CD4-positive, alpha-beta T cell treated with Interferon gamma for 1 hour (primary cell): ENCODE measurements around the gene GPR152.
"Not testable (repeated sequence)": the region's sequence is repeated elsewhere in the genome, so short reads cannot be mapped to it uniquely, and the experiment has no call there.

Experiments
- DNase-seq: peaks from one replicate; pipeline ENCODE4 v3.0.0-alpha.2; 2020

Gene GPR152

DNA sequence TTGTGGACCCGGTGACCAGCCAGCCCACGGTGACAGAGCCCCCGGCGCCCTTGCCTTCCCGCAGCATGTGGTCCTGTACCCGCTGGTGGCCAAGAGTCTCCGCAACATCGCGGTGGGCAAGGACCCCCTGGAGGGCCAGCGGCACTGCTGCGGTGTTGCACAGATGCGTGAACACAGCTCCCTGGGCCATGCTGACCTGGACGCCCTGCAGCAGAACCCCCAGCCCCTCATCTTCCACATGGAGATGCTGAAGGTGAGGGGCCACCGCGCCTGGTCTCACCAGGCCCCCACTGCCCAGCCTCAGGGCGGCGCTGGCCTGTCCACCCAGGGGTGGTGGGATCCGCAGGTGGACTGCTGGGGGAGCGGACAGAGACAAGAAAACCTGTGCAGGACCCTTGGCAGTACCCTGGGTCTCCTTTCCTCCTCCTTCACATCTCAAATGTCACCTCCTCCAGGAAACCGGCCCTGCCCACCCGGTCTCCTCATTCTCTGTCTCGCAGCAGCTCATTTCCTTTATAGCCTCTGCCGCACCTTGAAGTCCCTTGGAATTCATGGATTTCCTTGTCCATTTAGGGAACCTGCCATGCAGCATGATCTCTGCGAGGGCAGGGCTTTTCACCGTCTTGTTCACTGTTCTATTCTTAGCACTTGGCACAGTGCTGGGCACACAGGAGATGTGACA lies 36.8 kb upstream of the GPR152 start:
- no peak for DNase-seq

DNA sequence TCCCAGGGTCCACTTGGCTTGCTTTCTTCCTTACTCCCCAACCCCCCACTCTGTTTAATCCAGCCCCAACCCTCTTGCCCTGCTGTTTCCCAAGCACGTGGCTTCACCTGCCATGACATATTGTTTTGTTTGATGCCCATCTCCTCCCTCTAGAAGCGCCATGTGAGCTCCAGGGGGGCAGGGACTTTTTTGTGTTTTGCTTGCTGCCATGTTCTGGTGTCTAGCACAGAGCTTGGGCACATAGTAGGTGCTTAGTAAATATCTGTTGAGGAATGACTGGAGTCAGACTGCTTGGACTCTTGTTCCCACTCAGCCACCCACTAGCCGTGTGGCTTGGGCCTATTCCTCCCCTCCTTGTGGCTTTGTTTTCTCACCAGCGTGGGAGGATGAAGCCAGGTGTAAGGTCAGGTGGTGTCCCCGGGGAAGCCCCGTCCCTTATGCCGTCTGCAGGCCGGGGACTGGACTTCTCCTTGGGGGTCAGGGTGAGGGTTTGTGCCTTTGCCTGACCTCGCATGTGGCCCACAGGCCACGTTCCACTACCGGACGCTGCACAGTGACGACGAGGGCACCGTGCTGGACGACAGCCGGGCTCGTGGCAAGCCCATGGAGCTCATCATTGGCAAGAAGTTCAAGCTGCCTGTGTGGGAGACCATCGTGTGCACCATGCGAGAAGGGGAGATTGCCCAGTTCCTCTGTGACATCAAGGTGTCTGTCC lies 34.1 kb upstream of the GPR152 start:
- no peak for DNase-seq

GRCh38 chr11:67485873-67486361 lies 33.4 kb upstream of the GPR152 start:
- DNase-seq: peak; percentile 69

GRCh38 chr11:67484847-67485311 lies 32.4 kb upstream of the GPR152 start:
- DNase-seq: peak; percentile 65

DNA sequence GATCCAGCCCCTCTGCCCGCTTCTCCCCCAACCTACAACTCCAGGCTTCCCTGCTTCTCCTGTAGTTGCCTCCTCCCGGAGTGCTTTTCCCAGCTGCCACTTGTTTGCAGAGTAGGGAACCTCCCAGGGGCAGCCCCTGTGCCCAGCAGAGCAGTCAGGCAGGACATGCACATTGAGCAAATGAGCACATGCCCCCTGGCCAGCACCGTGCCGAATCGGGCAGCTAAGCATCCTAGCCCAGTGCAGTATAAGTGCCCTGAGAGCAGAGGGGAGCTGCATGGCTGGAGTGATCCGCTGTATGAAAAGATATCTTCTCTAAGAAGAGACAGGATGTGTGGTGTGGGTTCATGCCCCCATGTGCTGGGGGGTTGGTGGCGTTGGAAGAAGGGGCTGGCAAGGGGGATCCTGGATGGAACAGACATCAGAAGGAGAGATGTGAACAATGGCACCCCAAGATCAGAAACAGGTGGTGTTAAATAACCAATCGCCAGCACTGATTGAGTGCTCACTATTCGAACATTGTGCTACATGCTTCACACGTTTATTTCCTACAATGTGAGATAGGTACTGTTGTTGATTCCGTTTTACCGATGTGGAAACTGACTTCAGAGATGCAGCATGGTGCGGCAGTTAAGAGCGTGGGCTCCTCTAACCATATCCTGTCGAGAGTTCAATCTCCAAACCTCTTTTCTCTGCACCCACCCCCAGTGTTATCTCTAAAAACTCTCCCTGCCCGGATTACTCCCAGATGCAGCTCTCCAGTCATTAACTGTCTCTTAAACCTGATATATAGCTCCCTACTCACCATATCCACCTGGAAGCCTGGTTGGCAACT lies 31.5 kb upstream of the GPR152 start:
- DNase-seq: peak; percentile 32

- peak; percentile 97 for DNase-seq
Observed at GRCh38 chr11:67482827-67483798, 30.6 kb upstream of the GPR152 start, which contains the start of gene AIP. Gene AIP (plus strand): TSS chr11:67483026. CDS start chr11:67483159, 133 bp downstream.

GRCh38 chr11:67482275-67482826 lies 29.8 kb upstream of the GPR152 start:
- no peak for DNase-seq

DNA sequence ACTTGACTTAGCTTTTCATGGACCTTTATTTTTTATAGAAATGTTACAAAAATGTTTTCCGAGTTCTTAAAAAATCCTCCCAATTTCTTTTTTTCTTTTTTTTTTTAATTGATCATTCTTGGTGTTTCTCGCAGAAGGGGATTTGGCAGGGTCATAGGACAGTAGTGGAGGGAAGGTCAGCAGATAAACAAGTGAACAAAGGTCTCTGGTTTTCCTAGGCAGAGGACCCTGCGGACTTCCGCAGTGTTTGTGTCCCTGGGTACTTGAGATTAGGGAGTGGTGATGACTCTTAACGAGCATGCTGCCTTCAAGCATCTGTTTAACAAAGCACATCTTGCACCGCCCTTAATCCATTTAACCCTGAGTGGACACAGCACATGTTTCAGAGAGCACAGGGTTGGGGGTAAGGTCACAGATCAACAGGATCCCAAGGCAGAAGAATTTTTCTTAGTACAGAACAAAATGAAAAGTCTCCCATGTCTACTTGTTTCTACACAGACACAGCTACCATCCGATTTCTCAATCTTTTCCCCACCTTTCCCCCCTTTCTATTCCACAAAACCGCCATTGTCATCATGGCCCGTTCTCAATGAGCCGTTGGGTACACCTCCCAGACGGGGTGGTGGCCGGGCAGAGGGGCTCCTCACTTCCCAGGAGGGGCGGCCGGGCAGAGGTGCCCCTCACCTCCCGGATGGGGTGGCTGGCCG lies 25.0 kb upstream of the GPR152 start:
- not testable (repeated sequence) for DNase-seq

GRCh38 chr11:67476692-67477091 lies 24.2 kb upstream of the GPR152 start:
- DNase-seq: not testable (repeated sequence)

DNA sequence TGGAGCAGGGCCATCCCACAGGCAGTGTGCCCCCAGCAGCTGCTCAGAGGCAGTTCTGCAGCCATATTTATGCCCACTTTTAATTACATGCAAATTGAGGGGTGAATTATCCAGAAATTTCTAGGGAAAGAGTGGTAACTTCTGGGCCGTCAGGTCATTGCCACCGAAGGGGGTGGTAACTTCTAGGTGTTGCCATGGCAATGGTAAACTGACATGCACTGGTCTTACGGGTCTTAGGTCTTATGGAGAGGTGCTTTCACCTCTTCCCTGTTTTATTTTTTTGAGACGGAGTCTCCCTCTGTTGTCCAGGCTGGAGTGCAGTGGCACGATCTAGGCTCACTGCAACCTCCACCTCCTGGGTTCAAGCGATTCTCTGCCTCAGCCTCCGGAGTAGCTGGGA lies 20.4 kb upstream of the GPR152 start:
- DNase-seq: no peak

GRCh38 chr11:67470337-67471002 lies 17.9 kb upstream of the GPR152 start:
- DNase-seq: no peak

DNA sequence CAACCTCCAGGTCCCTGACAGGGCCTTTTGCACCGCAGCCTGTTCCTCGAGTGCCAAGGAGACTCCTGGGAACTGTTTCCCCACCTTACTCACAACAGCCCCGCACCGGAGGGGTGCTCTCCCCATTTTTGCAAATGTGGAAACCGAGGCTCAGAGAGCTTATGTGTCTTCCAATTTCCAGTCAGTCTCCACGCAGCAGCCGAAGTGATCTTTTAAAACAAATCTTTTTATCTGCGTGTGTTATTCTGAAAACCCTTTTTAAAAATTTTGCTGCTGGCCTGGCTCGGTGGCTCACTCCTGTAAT lies 16.9 kb upstream of the GPR152 start:
- DNase-seq: no peak

DNA sequence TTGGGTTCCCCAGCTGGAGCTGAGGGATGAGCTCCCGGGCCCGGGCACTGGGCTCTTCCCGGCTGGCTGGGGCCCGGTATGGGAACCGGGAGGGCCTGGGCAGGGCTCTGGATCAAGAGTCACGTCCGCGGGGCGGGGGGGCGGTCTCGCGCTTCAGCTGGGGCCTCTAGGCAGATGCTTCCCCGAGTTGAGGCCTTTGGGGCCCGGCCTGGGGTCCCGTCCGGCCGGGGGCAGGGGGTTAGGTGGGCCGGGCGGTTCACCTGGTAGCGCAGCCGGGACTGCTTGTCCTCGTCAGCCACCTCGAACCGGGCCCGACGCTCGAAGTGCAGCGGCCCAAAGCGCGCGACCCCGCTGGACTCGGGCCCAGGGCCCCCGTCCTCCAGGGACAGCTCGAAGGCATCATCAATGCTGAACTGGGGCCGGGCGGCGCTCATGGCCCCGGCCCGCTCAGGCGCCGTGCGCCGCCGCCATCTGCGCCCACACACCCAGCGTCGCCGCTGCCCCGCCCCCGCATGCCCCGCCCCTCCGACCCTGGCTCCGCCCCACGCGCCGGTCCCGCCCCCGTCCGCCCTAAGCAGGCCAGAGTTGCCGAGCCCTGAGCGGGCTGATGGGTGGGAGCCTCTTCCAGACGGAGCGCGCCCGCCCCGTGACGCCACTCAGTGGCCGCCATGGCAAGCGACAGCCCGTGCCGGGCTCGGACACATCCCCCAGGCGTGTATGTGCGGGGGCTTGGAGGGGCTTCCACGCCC lies 16.4 kb upstream of the GPR152 start, which contains the start of gene TMEM134:
Gene TMEM134 (minus strand): TSS at position 493 of the 749 bp plus-strand sequence. CDS start 59 bp downstream, at position 434.
- DNase-seq: peak; percentile 93

DNA sequence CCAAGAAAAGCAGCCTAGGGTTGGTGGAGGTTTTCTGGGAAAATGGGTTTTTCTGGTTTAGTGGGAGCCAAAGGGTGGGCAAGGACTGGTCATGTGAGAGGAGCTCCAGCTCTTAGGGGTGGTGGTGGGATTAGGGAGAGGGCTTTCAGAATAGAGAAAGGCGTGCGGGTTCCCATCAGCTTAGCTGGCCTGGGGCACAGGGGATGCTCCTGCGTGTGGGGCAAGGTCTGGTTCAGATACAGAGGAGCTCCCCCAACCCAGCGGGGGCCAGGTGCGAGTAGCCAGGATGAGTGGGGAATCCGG lies 15.9 kb upstream of the GPR152 start:
- DNase-seq: no peak

GRCh38 chr11:67468056-67468455 lies 15.5 kb upstream of the GPR152 start:
- DNase-seq: no peak

- no peak for DNase-seq
Observed at GRCh38 chr11:67466962-67467771, 14.6 kb upstream of the GPR152 start.

DNA sequence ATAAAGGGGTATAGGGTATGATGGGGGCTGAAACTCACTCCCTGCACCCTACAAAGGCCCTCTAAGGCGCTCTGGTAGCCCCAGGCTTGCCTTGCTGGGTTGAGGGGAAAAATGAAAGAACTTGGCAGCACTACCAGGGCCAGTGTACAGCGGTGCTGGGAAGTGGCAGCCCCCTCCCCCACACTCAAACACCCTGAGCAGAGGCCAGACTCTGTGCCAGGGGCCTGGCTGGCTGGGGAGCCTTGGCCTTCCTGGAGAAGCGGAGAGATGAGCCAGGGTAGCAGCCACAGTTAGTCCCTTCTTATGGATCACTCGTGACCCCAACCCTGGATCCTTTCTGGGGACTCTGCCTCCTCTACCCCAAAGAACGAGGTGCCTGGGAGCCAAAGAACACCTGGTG lies 13.8 kb upstream of the GPR152 start:
- DNase-seq: no peak

GRCh38 chr11:67465530-67465929 lies 13.0 kb upstream of the GPR152 start:
- not testable (repeated sequence) for DNase-seq

GRCh38 chr11:67465189-67465510 lies 12.6 kb upstream of the GPR152 start:
- DNase-seq: no peak
